Mesothelial cell of epicardium (in vitro differentiated cells): ENCODE data around the gene DGAT2. TPM values are rescaled to one million over a fixed set of nuclear protein-coding genes. Genes with fewer than 3 reads are reported as not detected.
"Not testable (repeated sequence)": the region's sequence is repeated elsewhere in the genome, so short reads cannot be mapped to it uniquely, and the experiment has no call there.

Experiments
- DNase-seq, 2 experiments: peaks; one replicate each; pipeline ENCODE4 v3.0.0; 2021; ENCODE audit warnings: low spot score in 2 of 2; ENCODE audit not compliant: unreplicated experiment in 2 of 2
- H3K27ac Mint-ChIP-seq: 2 replicates; pipeline ENCODE4 v1.8.0; 2021; ENCODE audit warnings: mixed read lengths
- H3K27me3 Mint-ChIP-seq: 2 replicates; pipeline ENCODE4 v1.8.0; 2021; ENCODE audit warnings: low read depth, mixed read lengths
- H3K36me3 Mint-ChIP-seq: 2 replicates; pipeline ENCODE4 v1.8.0; 2021; ENCODE audit warnings: mixed read lengths
- H3K4me1 Mint-ChIP-seq: 2 replicates; pipeline ENCODE4 v1.8.0; 2021; ENCODE audit warnings: mixed read lengths
- H3K4me3 Mint-ChIP-seq: 2 replicates; pipeline ENCODE4 v1.8.0; 2021; ENCODE audit warnings: mild to moderate bottlenecking, moderate library complexity, mixed read lengths
- H3K9me3 Mint-ChIP-seq: 2 replicates; pipeline ENCODE4 v1.8.0; 2021; ENCODE audit warnings: mixed read lengths
- total RNA-seq: library from RNA; stranded (reverse); gene quantifications from 3 replicates; pipeline ENCODE4 v1.2.1, GENCODE V29; 2021
- TF ChIP-seq, protein P1 (sequence below): fragments of 200-600 bp; sonication (generic); IDR thresholded peaks from one replicate; pipeline ENCODE4 v1.5.0; 2021; ENCODE audit warnings: antibody characterized with exemption; ENCODE audit not compliant: unreplicated experiment

The DGAT2 gene
- total RNA-seq, 1 donor from 2014 or later: 1.3 TPM

DNA sequence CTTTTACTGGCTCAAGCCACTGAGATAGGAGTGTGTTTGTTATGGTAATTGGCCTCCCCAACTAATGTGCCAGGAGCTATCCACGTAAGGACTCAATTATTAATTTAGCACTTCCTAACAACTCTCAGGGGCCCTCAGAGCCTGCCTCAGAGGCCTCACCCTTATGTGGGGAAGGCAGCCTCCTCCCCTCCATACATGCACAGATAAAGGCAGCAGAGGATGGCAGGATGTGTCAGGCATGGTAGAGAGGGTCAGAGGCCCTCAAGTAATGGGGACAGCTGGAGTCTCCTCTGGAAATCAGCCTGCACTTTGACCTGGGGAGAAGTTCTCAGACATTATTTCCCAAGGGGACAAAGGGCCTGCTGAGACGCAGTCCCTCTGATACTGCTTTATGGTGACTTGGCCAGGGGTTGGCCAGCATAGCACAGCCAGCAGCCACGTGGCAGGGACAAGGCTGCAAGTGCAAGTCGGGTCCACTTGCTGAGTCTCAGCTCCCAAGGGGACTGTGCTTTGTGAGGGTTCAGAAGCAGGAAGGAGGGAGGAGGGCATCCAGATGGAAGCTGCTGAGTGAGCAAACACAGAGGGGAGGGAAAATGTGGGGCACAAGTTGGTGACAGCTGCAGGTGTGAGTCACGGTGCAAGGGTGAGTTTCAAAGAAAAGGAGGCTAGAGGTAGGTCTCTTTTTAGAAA lies 33.9 kb upstream of the DGAT2 start:
- H3K27me3 Mint-ChIP-seq: peaks cover 13% of the 10 kb centered on the region
- no peaks in the 10 kb centered on the region for H3K4me1 Mint-ChIP-seq
- no peak overlapping the region for H3K27ac Mint-ChIP-seq
- TF ChIP-seq, protein P1, sequence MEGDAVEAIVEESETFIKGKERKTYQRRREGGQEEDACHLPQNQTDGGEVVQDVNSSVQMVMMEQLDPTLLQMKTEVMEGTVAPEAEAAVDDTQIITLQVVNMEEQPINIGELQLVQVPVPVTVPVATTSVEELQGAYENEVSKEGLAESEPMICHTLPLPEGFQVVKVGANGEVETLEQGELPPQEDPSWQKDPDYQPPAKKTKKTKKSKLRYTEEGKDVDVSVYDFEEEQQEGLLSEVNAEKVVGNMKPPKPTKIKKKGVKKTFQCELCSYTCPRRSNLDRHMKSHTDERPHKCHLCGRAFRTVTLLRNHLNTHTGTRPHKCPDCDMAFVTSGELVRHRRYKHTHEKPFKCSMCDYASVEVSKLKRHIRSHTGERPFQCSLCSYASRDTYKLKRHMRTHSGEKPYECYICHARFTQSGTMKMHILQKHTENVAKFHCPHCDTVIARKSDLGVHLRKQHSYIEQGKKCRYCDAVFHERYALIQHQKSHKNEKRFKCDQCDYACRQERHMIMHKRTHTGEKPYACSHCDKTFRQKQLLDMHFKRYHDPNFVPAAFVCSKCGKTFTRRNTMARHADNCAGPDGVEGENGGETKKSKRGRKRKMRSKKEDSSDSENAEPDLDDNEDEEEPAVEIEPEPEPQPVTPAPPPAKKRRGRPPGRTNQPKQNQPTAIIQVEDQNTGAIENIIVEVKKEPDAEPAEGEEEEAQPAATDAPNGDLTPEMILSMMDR: no peak
- DNase-seq: no peak
- no peak overlapping the region for H3K4me3 Mint-ChIP-seq
- H3K36me3 Mint-ChIP-seq: no peaks in the 10 kb centered on the region
- peaks cover 5% of the 10 kb centered on the region for H3K9me3 Mint-ChIP-seq

GRCh38 chr11:75735181-75735845 lies 33.3 kb upstream of the DGAT2 start:
- Mint-ChIP-seq H3K36me3 (no peaks in the 10 kb centered on the region), H3K27me3 (peaks cover 12% of the 10 kb centered on the region), H3K4me3 (no peak overlapping the region), H3K9me3 (peaks cover 5% of the 10 kb centered on the region), H3K4me1 (no peaks in the 10 kb centered on the region), H3K27ac (no peak overlapping the region)
- DNase-seq: no peak
- TF ChIP-seq, protein P1: no peak

GRCh38 chr11:75737314-75737713 lies 31.3 kb upstream of the DGAT2 start:
- Mint-ChIP-seq H3K4me3 (no peak overlapping the region), H3K27ac (no peak overlapping the region), H3K4me1 (no peaks in the 10 kb centered on the region), H3K9me3 (peaks cover 5% of the 10 kb centered on the region), H3K27me3 (peaks cover 21% of the 10 kb centered on the region), H3K36me3 (no peaks in the 10 kb centered on the region)
- TF ChIP-seq, protein P1: no peak
- DNase-seq: no peak

DNA sequence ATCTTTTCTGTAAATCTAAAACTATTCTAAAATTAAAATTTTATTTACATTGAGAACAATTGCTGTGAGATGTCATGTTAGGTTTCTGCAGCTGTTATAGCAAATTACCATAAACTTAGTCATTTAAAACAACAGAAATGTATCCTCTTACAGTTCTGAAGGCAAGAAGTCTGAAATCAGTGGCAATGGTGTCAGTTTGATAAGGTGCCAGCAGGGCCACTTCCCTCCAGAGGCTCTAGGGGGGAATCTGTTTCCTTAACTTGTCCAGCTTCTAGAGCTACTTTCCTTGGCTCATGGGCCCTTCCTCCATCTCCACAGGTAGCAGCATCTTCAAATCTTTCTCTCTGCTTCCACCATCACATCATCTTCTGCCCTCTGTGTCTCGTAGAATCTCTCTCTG lies 27.9 kb upstream of the DGAT2 start:
- DNase-seq: no peak
- H3K27me3 Mint-ChIP-seq: peaks cover 36% of the 10 kb centered on the region
- TF ChIP-seq, protein P1: no peak
- H3K27ac Mint-ChIP-seq: no peak overlapping the region
- H3K4me3 Mint-ChIP-seq: no peak overlapping the region
- H3K4me1 Mint-ChIP-seq: no peaks in the 10 kb centered on the region
- H3K36me3 Mint-ChIP-seq: no peaks in the 10 kb centered on the region
- H3K9me3 Mint-ChIP-seq: peaks cover 5% of the 10 kb centered on the region

DNA sequence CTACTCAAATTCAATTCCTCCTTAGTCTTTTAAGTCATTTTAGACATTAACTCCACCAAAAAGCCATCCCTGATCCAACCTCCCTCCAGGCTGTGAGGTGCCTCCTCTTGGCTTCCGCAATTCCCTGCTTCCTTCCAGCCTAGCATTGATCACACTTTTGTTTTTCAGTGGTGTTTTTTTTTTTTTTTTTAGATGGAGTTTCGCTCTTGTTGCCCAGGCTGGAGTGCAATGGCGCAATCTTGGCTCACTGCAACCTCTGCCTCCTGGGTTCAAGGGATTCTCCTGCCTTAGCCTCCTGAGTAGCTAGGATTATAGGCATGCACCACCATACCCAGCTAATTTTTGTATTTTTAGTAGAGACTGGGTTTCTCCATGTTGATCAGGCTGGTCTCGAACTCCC lies 25.4 kb upstream of the DGAT2 start:
- not testable (repeated sequence) for H3K27ac Mint-ChIP-seq, H3K9me3 Mint-ChIP-seq, H3K36me3 Mint-ChIP-seq, H3K4me1 Mint-ChIP-seq, H3K4me3 Mint-ChIP-seq, DNase-seq
- H3K27me3 Mint-ChIP-seq: peaks cover 32% of the 10 kb centered on the region

DNA sequence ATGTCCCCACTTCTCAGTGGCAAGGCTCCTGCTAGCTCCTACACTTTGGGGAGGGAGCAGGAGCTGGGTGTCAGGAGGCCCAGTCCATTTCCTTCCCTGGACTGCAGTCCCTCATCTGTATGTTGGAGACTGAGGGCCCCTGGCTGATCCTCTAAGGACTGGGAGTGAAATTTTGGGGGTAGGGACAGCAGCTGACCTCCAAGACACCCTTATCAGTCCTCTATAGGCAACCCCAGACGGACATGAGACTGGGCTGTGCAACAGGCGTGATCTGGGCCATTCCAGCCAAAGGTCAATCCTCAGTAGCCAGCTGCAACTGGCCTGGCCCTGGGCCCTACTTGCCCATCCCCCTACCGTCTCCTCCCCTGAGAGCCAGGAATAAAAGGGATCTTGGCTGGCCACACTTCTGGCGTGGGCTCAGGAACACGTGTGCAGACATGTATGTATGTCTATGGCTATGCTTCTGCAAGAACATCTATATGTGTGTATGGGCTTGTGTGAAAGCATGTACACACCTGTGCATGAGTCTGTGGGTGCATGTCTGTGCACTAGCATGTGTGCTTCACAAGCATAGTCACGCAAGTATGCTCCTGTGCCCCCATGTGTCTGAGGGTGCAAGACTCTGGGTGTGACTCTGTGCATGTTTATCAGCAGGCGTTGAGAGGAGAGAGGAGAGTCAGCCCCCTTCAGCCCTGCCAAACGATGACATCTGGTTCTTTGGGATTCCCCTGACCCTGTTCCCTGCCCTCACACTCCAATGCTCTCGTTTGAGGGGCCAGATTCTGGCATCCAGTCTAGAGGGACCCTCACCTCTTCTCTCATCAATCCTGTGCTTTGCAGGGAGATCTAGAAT lies 24.6 kb upstream of the DGAT2 start:
- peaks cover 29% of the 10 kb centered on the region for H3K27me3 Mint-ChIP-seq
- H3K27ac Mint-ChIP-seq: no peak overlapping the region

More for the DNA sequence above, 24.6 kb upstream of the DGAT2 start:
- H3K4me3 Mint-ChIP-seq: no peak overlapping the region
- DNase-seq: no peak
- H3K4me1 Mint-ChIP-seq: no peaks in the 10 kb centered on the region
- peaks cover 2% of the 10 kb centered on the region for H3K9me3 Mint-ChIP-seq
- TF ChIP-seq, protein P1: no peak
- H3K36me3 Mint-ChIP-seq: no peaks in the 10 kb centered on the region
